OCI-LY7 (cell line): ENCODE measurements around the gene B4GALNT2. TPM values are rescaled to one million over a fixed set of nuclear protein-coding genes. Genes with fewer than 3 reads are reported as not detected.
"Not testable (repeated sequence)": the region's sequence is repeated elsewhere in the genome, so short reads cannot be mapped to it uniquely, and the experiment has no call there.

Experiments
- BruUV-seq: library from RNA; stranded (reverse); fragments of 400-500 nt; replicated peaks from 2 replicates; lab custom pipeline; 2021; lab: Mats Ljungman, UMichigan
- CTCF ChIA-PET: fragments of 300-600 bp; sonication (Branson Sonifier 250); formaldehyde crosslinking; loops from one replicate; lab custom pipeline; 2022; ENCODE audit warnings: antibody characterized with exemption; ENCODE audit not compliant: unreplicated experiment; lab: Charles Lee
- POLR2A ChIA-PET: fragments of 300-600 bp; sonication (Branson Sonifier 250); formaldehyde crosslinking; loops from one replicate; lab custom pipeline; 2022; ENCODE audit warnings: antibody characterized with exemption; lab: Charles Lee
- DNase-seq: peaks from one replicate; pipeline ENCODE4 v3.0.0-alpha.2; 2015; ENCODE audit warnings: low spot score
- H2AFZ ChIP-seq: fragments of 200-600 bp; sonication (generic), shearing (Covaris generic); 2 replicates; pipeline ENCODE4 v1.6.1; 2014; ENCODE audit warnings: mild to moderate bottlenecking, antibody characterized with exemption, low read length, moderate library complexity
- H3K27ac ChIP-seq: fragments of 200-600 bp; sonication (generic); 2 replicates; pipeline ENCODE4 v1.5.1; 2014; ENCODE audit warnings: mixed run types, low read depth, mild to moderate bottlenecking, moderate library complexity, low read length, inconsistent platforms; ENCODE audit not compliant: poor library complexity, severe bottlenecking
- H3K36me3 ChIP-seq: fragments of 200-600 bp; sonication (generic); 2 replicates; pipeline ENCODE4 v1.6.1; 2014; ENCODE audit warnings: mild to moderate bottlenecking, antibody characterized with exemption, low read length, moderate library complexity, mixed read lengths; ENCODE audit not compliant: insufficient read depth
- H3K4me1 ChIP-seq: fragments of 200-600 bp; sonication (generic); 2 replicates; pipeline ENCODE4 v1.5.1; 2014; ENCODE audit warnings: mild to moderate bottlenecking, low read length; ENCODE audit not compliant: insufficient read depth, poor library complexity, severe bottlenecking
- H3K4me2 ChIP-seq: fragments of 200-600 bp; sonication (generic); 2 replicates; pipeline ENCODE4 v1.6.1; 2014; ENCODE audit warnings: mild to moderate bottlenecking, low read length
- H3K4me3 ChIP-seq: fragments of 200-600 bp; sonication (generic); 2 replicates; pipeline ENCODE4 v1.5.1; 2014; ENCODE audit warnings: mild to moderate bottlenecking, low read depth, low read length; ENCODE audit not compliant: poor library complexity, severe bottlenecking
- H3K79me2 ChIP-seq: fragments of 200-600 bp; sonication (generic); 2 replicates; pipeline ENCODE4 v1.6.1; 2016; ENCODE audit warnings: low read depth, mild to moderate bottlenecking, low read length, moderate library complexity, mixed read lengths; ENCODE audit not compliant: insufficient read depth
- H3K9me2 ChIP-seq: fragments of 200-600 bp; sonication (generic); 2 replicates; pipeline ENCODE4 v1.6.1; 2016; ENCODE audit warnings: mild to moderate bottlenecking, low read length, mixed read lengths; ENCODE audit not compliant: insufficient read depth
- H3K9me3 ChIP-seq: fragments of 200-600 bp; sonication (generic); 2 replicates; pipeline ENCODE4 v1.6.1; 2014; ENCODE audit warnings: mild to moderate bottlenecking, mixed run types, low read length, mixed read lengths
- H4K20me1 ChIP-seq: fragments of 200-600 bp; sonication (generic); 2 replicates; pipeline ENCODE4 v1.6.1; 2014; ENCODE audit warnings: mild to moderate bottlenecking, antibody characterized with exemption, low read length, moderate library complexity, mixed read lengths; ENCODE audit not compliant: insufficient read depth
- CTCF ChIP-seq: fragments of 200-600 bp; sonication (generic); conservative IDR thresholded peaks from 2 replicates; pipeline ENCODE4 v1.5.1; 2014; ENCODE audit warnings: mild to moderate bottlenecking, antibody characterized with exemption, low read length, moderate library complexity, mixed read lengths
- EZH2phosphoT487 ChIP-seq: fragments of 200-600 bp; sonication (generic); IDR thresholded peaks from 2 replicates; pipeline ENCODE4 v1.6.1; 2018; ENCODE audit warnings: low read depth, borderline replicate concordance, mild to moderate bottlenecking, mixed run types, antibody characterized with exemption, low read length, moderate library complexity, mixed read lengths
- intact Hi-C: fragments of 100-400 bp; cut with micrococcal nuclease; formaldehyde crosslinking; loops from one replicate; pipeline ENCODE4 v1.10.0; 2022; ENCODE audit not compliant: unreplicated experiment
- total RNA-seq, 2 experiments: library from RNA; depleted of rRNA in 1 of 2; stranded (reverse); fragments of >200 nt in 1 of 2; shearing (Covaris generic) in 1 of 2; gene quantifications; 2 replicates each; pipeline ENCODE4 v1.2.3, GENCODE V29; 2014 to 2022

B4GALNT2 gene
- total RNA-seq, 2 experiments from 2014 or later: not detected

GRCh38 chr17:49130891-49131290, 1.7 kb upstream of the B4GALNT2 start:
- POLR2A ChIA-PET: interaction anchor here (0.6 kb wide), 1 partner anchor 16 kb away, joined by 3 read pairs; no protein-coding TSS in a partner anchor
- no peaks in the 10 kb centered on the region for H3K4me1 ChIP-seq
- H3K4me2 ChIP-seq: no peak overlapping the region
- H3K79me2 ChIP-seq: no peaks in the 10 kb centered on the region
- no peaks in the 10 kb centered on the region for H3K36me3 ChIP-seq
- H3K4me3 ChIP-seq: no peak overlapping the region
- H3K9me2 ChIP-seq: no peaks in the 10 kb centered on the region
- no peak overlapping the region for H3K27ac ChIP-seq
- H3K9me3 ChIP-seq: no peaks in the 10 kb centered on the region
- no peaks in the 10 kb centered on the region for H4K20me1 ChIP-seq
- no peak for TF ChIP-seq EZH2phosphoT487
- TF ChIP-seq CTCF: no peak
- no peak overlapping the region for H2AFZ ChIP-seq
- DNase-seq: no peak
- intact Hi-C loops: no loop called here
- CTCF ChIA-PET: no interaction called here
- BruUV-seq: no TSS peak

GRCh38 chr17:49132317-49132698, 261 bp upstream of the B4GALNT2 start:
- TF ChIP-seq EZH2phosphoT487: no peak
- no peak for TF ChIP-seq CTCF
- no peak for DNase-seq
- POLR2A ChIA-PET: no interaction called here
- H3K27ac ChIP-seq: no peak overlapping the region
- no peaks in the 10 kb centered on the region for H3K36me3 ChIP-seq
- H4K20me1 ChIP-seq: no peaks in the 10 kb centered on the region
- no peaks in the 10 kb centered on the region for H3K9me2 ChIP-seq
- CTCF ChIA-PET: no interaction called here
- no peak overlapping the region for H2AFZ ChIP-seq
- H3K4me3 ChIP-seq: no peak overlapping the region
- intact Hi-C loops: no loop called here
- H3K9me3 ChIP-seq: no peaks in the 10 kb centered on the region
- no peaks in the 10 kb centered on the region for H3K79me2 ChIP-seq
- no peaks in the 10 kb centered on the region for H3K4me1 ChIP-seq
- no TSS peak for BruUV-seq
- no peak overlapping the region for H3K4me2 ChIP-seq

GRCh38 chr17:49136335-49136734, 3.8 kb downstream of the B4GALNT2 start:
- CTCF ChIA-PET: no interaction called here
- Histone ChIP-seq H3K36me3 (no peaks in the 10 kb centered on the region), H4K20me1 (no peaks in the 10 kb centered on the region), H3K27ac (no peak overlapping the region), H3K9me2 (no peaks in the 10 kb centered on the region), H3K79me2 (no peaks in the 10 kb centered on the region), H3K4me1 (no peaks in the 10 kb centered on the region), H3K4me2 (no peak overlapping the region), H3K9me3 (no peaks in the 10 kb centered on the region), H3K4me3 (no peak overlapping the region), H2AFZ (no peak overlapping the region)
- no peak for TF ChIP-seq EZH2phosphoT487
- no peak for TF ChIP-seq CTCF
- no TSS peak for BruUV-seq
- intact Hi-C loops: no loop called here
- POLR2A ChIA-PET: interaction anchor here (0.5 kb wide), 1 partner anchor 1284 kb away, joined by 3 read pairs; no protein-coding TSS in a partner anchor
- no peak for DNase-seq

- H3K4me2 ChIP-seq, CTCF ChIA-PET, H3K27ac ChIP-seq, H2AFZ ChIP-seq, H3K36me3 ChIP-seq, BruUV-seq, DNase-seq, H3K79me2 ChIP-seq, H4K20me1 ChIP-seq, H3K4me3 ChIP-seq, intact Hi-C loops, H3K9me3 ChIP-seq, H3K9me2 ChIP-seq, POLR2A ChIA-PET, H3K4me1 ChIP-seq: not testable (repeated sequence)
These were observed 13.1 kb downstream of the B4GALNT2 start for GRCh38 chr17:49145654-49146053.
